ENCODE measurements around the gene KRTAP10-1. TPM values are rescaled to one million over a fixed set of nuclear protein-coding genes. Genes with fewer than 3 reads are reported as not detected.

The KRTAP10-1 gene
- total RNA-seq, 1 experiment from 2014 or later: not detected

DNA sequence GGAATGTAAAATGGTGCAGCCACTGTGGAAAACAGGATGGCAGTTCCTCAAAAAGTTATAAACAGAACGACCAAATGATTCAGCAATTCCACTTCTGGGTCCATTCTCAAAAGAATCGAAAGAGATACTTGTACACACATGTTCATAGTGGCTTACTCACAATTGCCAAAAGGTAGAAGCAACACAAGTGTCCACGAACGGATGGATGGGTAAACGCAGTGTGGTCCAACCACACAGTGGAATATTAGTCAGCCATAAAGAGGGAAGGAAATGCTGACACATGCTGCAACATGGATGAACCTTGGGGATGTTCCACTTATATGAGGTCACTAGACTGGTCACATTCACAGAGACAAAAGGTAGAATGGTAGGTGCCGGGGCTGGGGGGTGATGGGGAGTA is 5.3 kb downstream of the KRTAP10-1 start:
- no peaks in the 10 kb centered on the region for H4K20me1 ChIP-seq (ENCODE audit: low read length)
- CTCF ChIA-PET: no interaction called here

DNA sequence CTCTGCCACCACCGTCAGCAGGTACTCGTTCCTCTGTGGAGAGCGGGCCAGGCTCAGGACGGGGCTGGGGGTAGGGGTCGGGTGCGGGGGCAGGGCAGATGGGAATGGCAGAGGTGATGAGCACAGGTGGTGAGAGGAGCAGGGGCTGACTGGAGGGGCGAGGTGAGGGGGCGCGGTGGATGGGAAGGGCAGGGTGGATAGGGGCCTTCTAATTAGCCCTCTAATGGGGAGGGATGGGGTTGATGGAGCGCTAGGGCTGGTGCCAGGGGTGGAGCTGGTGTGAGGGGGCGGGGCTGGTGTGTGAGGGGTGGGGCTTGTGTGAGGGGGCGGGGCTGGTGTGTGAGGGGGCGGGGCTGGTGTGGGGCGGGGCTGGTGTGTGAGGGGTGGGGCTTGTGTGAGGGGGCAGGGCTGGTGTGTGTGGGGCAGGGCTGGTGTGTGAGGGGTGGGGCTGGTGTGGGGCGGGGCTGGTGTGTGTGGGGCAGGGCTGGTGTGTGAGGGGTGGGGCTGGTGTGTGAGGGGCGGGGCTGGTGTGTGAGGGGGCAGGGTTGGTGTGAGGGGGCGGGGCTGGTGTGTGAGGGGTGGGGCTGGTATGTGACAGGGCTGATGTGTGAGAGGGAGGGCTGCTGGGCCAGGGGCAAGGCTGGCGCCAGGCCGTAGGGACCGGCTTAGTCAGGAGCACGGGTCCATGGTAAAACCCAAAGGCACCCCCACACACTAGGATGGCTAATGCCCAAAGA is 5.9 kb downstream of the KRTAP10-1 start:
- CTCF ChIA-PET: no interaction called here
- POLR2A ChIA-PET (ENCODE audit: unreplicated experiment): no interaction called here

More for the DNA sequence above, 5.3 kb downstream of the KRTAP10-1 start:
- DNase-seq (no peak), ATAC-seq (no peak)
- TF ChIP-seq, protein P1, sequence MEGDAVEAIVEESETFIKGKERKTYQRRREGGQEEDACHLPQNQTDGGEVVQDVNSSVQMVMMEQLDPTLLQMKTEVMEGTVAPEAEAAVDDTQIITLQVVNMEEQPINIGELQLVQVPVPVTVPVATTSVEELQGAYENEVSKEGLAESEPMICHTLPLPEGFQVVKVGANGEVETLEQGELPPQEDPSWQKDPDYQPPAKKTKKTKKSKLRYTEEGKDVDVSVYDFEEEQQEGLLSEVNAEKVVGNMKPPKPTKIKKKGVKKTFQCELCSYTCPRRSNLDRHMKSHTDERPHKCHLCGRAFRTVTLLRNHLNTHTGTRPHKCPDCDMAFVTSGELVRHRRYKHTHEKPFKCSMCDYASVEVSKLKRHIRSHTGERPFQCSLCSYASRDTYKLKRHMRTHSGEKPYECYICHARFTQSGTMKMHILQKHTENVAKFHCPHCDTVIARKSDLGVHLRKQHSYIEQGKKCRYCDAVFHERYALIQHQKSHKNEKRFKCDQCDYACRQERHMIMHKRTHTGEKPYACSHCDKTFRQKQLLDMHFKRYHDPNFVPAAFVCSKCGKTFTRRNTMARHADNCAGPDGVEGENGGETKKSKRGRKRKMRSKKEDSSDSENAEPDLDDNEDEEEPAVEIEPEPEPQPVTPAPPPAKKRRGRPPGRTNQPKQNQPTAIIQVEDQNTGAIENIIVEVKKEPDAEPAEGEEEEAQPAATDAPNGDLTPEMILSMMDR (conservative IDR thresholded peaks at IDR 0.05; ENCODE audit: low read depth, low read length): no peak
- TF ChIP-seq EZH2phosphoT487 (IDR thresholded peaks at IDR 0.05; ENCODE audit: borderline replicate concordance, low read length): no peak
- POLR2A ChIA-PET (ENCODE audit: unreplicated experiment): no interaction called here
- Histone ChIP-seq H3F3A (ENCODE audit: low read length, unreplicated experiment) (no peaks in the 10 kb centered on the region), H3K9me3 (ENCODE audit: low read length) (no peaks in the 10 kb centered on the region), H3K36me3 (ENCODE audit: low read depth, low read length) (no peaks in the 10 kb centered on the region), H3K79me2 (ENCODE audit: low read length) (no peaks in the 10 kb centered on the region), H3K4me2 (ENCODE audit: low read length) (no peak overlapping the region), H3K27ac (ENCODE audit: low read length) (no peak overlapping the region), H3K9me2 (replicated peaks; ENCODE audit: low read length) (no peaks in the 10 kb centered on the region), H3K9ac (ENCODE audit: low read length) (no peak overlapping the region), H2AFZ (ENCODE audit: low read length) (no peak overlapping the region), H3K4me3 (ENCODE audit: low read length) (no peak overlapping the region), H3K4me1 (ENCODE audit: insufficient read depth, low read length) (no peaks in the 10 kb centered on the region), H3K27me3 (ENCODE audit: low read length) (no peaks in the 10 kb centered on the region)
- intact Hi-C loops (cut with micrococcal nuclease): no loop called here
- BruUV-seq (replicated peaks): no TSS peak

DNA sequence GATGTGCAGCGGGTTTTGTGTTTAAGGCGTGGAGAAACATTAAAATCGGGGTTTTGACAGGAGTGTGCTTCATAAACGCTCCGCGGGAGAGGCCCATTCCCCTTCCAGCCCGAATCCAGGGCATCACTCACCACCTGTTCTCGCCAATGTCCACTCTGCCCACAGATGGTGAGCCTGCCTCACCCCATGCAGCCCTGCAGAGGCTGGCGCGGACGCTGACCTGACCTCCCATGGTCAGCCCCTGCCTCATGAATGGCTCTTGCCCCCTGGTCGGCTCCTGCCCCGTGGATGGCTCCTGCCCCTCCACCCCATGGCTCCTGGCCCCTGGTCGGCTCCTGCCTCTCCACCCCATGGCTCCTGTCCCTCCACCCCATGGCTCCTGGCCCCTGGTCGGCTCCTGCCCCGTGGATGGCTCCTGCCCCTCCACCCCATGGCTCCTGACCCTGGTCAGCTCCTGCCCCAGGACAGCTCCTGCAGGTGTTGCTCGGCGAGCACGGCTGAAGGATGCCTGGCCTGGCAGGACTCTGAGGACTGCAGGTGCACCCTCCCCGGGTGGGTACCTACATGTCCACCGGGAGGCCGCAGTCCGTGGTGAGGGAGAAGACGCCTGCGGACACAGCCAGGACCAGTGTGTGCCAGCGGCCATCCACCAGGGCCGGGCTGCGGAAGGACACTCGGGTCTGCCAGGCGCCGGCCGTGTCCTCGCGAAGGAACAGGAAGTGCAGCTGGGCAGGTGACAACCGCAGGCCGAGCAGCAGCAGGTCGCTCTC is 6.7 kb downstream of the KRTAP10-1 start:
- Histone ChIP-seq H3K9me3 (ENCODE audit: low read length) (no peaks in the 10 kb centered on the region), H3K27ac (ENCODE audit: low read length) (no peak overlapping the region), H3F3A (ENCODE audit: low read length, unreplicated experiment) (no peaks in the 10 kb centered on the region), H2AFZ (ENCODE audit: low read length) (no peak overlapping the region), H3K79me2 (ENCODE audit: low read length) (no peaks in the 10 kb centered on the region), H3K9ac (ENCODE audit: low read length) (no peak overlapping the region), H3K9me2 (replicated peaks; ENCODE audit: low read length) (no peaks in the 10 kb centered on the region), H3K4me3 (ENCODE audit: low read length) (no peak overlapping the region), H3K36me3 (ENCODE audit: low read depth, low read length) (no peaks in the 10 kb centered on the region), H3K4me1 (ENCODE audit: insufficient read depth, low read length) (no peaks in the 10 kb centered on the region), H4K20me1 (ENCODE audit: low read length) (no peaks in the 10 kb centered on the region), H3K27me3 (ENCODE audit: low read length) (no peaks in the 10 kb centered on the region), H3K4me2 (ENCODE audit: low read length) (no peak overlapping the region)
- intact Hi-C loops (cut with micrococcal nuclease): no loop called here
- DNase-seq: no peak
- POLR2A ChIA-PET (ENCODE audit: unreplicated experiment): no interaction called here
- ATAC-seq: no peak
- no peak for TF ChIP-seq EZH2 (IDR thresholded peaks at IDR 0.05; ENCODE audit: low read length, unreplicated experiment)
- CTCF ChIA-PET: no interaction called here
- no TSS peak for BruUV-seq (replicated peaks)

More for the DNA sequence above, 5.9 kb downstream of the KRTAP10-1 start:
- intact Hi-C loops (cut with micrococcal nuclease): no loop called here
- Histone ChIP-seq H3K79me2 (ENCODE audit: low read length) (no peaks in the 10 kb centered on the region), H3K9ac (ENCODE audit: low read length) (no peak overlapping the region), H3K27me3 (ENCODE audit: low read length) (no peaks in the 10 kb centered on the region), H3K4me2 (ENCODE audit: low read length) (no peak overlapping the region), H4K20me1 (ENCODE audit: low read length) (no peaks in the 10 kb centered on the region), H3K9me2 (replicated peaks; ENCODE audit: low read length) (no peaks in the 10 kb centered on the region), H3K4me3 (ENCODE audit: low read length) (no peak overlapping the region), H3K36me3 (ENCODE audit: low read depth, low read length) (no peaks in the 10 kb centered on the region), H3K27ac (ENCODE audit: low read length) (no peak overlapping the region), H3K9me3 (ENCODE audit: low read length) (no peaks in the 10 kb centered on the region), H3F3A (ENCODE audit: low read length, unreplicated experiment) (no peaks in the 10 kb centered on the region), H2AFZ (ENCODE audit: low read length) (no peak overlapping the region), H3K4me1 (ENCODE audit: insufficient read depth, low read length) (no peaks in the 10 kb centered on the region)
- BruUV-seq (replicated peaks): no TSS peak
- DNase-seq: no peak
- no peak for ATAC-seq
- TF ChIP-seq, protein P1 (conservative IDR thresholded peaks at IDR 0.05; ENCODE audit: low read depth, low read length): no peak
